Germinal center (tissue), 1 donor: ENCODE results near the gene DHX30.
"Not testable (repeated sequence)": the region's sequence is repeated elsewhere in the genome, so short reads cannot be mapped to it uniquely, and the experiment has no call there.

Source experiments
- DNase-seq: peaks from one replicate; pipeline ENCODE4 v3.0.0; 2012; ENCODE audit warnings: mixed read lengths, low spot score

The DHX30 gene, protein sequence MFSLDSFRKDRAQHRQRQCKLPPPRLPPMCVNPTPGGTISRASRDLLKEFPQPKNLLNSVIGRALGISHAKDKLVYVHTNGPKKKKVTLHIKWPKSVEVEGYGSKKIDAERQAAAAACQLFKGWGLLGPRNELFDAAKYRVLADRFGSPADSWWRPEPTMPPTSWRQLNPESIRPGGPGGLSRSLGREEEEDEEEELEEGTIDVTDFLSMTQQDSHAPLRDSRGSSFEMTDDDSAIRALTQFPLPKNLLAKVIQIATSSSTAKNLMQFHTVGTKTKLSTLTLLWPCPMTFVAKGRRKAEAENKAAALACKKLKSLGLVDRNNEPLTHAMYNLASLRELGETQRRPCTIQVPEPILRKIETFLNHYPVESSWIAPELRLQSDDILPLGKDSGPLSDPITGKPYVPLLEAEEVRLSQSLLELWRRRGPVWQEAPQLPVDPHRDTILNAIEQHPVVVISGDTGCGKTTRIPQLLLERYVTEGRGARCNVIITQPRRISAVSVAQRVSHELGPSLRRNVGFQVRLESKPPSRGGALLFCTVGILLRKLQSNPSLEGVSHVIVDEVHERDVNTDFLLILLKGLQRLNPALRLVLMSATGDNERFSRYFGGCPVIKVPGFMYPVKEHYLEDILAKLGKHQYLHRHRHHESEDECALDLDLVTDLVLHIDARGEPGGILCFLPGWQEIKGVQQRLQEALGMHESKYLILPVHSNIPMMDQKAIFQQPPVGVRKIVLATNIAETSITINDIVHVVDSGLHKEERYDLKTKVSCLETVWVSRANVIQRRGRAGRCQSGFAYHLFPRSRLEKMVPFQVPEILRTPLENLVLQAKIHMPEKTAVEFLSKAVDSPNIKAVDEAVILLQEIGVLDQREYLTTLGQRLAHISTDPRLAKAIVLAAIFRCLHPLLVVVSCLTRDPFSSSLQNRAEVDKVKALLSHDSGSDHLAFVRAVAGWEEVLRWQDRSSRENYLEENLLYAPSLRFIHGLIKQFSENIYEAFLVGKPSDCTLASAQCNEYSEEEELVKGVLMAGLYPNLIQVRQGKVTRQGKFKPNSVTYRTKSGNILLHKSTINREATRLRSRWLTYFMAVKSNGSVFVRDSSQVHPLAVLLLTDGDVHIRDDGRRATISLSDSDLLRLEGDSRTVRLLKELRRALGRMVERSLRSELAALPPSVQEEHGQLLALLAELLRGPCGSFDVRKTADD

DNA sequence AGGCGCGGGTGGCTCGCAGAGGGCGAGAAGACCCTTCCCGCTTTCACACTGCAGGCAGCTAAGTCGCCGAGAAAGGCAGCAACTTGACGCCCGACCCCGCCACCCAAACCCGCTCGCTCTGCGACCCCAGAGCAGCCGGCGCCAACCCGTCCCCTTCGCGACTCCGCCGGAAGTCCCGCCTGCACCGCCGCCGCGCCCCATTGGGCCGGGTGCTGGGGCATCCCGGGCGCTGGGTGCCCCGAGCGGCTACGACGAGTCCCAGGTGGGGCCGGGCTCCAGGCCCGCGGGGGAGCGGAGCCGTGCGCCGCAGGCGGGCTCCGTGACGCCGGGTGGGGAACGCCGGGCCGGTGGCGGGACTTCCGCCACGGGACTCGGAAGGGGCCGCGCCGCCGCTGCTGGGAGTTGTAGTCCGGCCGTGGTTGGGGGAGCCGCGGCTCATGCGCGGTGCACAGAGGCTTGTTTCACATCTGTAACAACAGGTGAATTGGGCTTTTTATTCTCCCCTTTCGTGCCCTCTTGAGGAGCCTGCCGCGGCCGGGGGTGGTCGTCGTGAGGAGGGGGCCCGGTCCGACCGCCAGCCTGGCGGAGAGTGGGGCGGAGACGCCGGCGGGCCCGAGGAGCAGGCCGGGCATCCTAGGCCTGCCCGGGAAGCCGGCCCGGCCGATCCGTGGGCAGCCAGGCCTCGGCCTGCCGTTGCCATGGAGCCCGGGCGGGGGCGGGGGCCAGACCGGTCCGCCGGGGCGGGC, at the start of gene DHX30:
DHX30 (plus strand) TSS at position 405 of the 746 bp plus-strand sequence. CDS start 7,546 bp downstream, outside the sequence.
- DNase-seq, result peak; percentile 90

DNA sequence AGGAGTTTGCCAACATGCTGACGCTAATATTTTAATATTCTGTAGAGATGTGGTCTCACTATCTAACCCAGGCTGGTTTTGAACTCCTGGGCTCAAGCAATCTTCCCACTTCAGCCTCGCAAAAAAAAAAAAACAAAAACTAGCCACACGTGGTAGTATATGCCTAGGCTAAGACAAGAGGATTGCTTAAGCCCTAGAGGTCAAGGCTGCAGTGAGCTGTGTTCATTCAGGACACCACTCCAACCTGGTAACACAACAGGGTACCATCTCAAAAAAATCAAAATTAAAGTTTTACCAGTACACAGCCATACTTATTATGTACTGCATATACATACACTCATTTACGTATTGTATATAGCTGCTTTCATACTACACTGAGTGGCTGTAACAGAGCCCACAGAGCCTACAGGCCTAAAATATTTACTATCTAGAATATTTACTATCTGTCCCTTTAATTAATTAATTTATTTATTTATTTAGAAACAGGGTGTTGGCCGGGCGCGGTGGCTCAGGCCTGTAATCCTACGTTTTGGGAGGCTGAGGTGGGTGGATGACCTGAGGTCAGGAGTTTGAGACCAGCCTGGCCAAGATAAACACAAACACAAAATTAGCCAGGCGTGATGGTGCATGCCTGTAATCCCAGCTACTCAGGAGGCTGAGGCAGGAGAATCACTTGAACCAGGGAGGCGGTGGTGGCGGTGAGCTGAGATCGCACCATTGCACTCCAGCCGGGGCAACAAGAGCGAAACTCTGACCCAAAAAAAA, 44.5 kb upstream of the DHX30 start:
- DNase-seq, result no peak

DNA sequence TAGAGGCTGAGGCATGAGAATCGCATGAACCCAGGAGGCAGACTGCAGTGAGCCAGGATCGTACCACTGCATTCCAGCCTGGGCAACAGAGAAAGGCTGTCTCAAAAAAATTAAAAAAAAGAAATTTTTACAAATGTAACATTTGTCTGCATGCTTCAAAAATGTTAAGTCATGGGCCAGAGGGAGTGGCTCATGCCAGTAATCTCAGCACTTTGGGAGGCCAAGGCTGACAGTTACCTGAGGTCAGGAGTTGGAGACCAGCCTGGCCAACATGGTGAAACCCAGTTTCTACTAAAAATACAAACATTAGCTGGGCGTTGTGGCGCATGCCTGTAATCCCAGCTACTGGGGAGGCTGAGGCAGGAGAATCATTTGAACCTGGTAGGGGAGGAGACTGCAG, 42.7 kb upstream of the DHX30 start:
- DNase-seq, result not testable (repeated sequence)

DNA sequence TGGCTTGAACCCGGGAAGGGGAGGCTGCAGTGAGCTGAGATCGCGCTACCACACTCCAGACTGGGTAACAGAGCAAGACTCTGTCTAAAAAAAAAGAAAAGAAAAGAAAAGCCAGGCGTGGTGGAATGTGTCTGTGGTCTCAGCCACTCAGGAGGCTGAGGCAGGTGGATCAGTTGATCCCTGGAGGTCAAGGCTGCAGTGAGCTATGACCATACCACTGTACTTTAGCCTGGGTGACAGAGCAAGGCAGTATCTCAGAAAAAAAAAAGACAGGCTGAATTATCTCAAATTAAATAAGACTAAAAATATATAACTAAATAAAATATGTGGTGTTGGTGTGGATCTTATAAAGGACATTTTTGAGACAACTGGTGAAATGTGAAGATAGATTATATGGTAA, 41.9 kb upstream of the DHX30 start:
- no peak for DNase-seq

DNA sequence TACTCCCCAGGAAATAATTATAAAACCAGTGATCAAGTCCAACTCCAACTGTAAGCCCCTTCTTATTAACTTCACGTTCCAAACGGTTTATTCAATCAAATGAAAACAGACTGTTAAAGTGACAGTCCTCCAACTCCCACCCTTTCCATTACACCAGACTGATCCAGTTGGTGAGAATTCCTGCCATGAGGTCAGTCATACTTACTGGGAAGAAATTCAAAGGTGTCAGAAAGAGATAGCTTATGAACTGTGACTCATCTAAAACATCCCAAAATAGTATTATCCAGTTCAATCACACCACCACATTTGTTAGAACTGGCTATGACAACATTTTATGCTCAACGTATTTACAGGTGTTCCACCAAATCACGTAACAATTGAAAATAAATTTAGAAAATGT, 40.7 kb upstream of the DHX30 start:
- DNase-seq, result no peak

DNA sequence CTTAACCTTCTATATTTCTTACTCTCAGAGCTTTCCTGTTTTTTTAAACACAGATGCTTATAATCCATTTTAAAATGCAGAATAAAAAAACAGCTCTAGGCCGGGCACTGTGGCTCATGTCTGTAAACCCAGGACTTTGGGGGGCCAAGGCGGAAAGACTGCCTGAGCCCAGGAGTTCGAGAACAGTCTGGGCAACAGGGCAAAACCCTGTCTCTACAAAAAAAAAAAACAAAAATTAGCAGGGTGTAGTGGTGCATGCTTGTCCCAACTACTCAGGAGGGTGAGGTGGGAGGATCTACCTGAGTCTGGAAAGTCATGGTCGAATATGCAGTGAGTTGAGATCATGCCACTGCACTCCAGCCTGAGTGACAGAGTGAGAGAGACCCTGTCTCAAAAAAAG, 36.8 kb upstream of the DHX30 start:
- DNase-seq, result no peak

DNA sequence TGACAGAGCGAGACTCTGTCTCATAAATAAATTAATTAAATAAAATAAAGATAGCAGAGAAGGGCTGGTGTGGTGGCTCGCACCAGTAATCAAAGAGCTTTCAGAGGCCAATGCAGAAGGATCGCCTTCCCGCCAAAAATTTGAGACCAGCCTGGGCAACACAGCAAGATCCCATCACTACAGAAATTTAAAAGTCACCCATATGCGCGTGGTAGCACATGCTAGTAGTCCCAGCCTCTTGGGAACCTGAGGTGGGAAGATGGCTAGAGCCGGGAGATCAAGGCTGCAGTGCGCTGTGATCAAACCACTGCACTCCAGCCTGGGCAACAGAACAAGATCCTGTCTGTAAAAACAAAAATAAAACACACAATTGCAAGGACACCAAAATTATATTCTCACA, 30.9 kb upstream of the DHX30 start:
- DNase-seq, result no peak

DNA sequence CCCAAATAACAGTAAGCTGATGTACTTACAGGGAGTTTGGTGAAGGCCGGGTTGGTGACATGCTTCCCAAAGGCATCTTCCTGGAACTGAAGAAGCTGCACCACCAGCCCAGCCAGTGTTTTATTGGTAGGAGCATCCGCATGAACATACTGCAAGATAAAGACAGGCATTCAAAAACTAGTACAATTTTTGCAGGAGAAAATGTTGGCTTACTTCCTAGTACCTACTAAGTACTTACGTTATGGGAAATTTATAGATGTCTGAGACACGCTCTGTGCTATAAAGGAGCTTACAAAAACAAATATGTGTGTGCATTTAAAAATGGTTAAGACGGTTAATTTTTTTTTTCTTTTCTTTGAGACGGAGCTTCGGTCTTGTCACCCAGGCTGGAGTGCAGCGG, 30.1 kb upstream of the DHX30 start:
- no peak for DNase-seq

DNA sequence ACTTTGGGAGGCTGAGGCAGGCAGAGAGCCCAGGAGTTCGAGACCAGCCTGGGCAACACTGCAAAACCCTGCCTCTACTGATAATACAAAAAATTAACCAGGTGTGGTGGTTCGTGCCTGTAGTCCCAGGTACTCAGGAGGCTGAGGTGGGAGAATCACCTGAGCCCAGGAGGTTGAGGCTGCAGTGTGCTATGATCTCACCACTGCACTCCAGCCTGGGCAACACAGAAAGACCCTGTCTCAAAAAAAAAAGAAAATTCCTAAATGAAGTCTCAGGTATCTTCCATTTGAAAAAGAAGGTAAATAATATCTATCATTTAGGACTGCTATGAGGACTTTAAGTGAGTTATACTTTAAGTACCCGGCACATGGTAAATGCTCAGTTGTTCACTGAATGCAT, 24.2 kb upstream of the DHX30 start:
- no peak for DNase-seq

DNA sequence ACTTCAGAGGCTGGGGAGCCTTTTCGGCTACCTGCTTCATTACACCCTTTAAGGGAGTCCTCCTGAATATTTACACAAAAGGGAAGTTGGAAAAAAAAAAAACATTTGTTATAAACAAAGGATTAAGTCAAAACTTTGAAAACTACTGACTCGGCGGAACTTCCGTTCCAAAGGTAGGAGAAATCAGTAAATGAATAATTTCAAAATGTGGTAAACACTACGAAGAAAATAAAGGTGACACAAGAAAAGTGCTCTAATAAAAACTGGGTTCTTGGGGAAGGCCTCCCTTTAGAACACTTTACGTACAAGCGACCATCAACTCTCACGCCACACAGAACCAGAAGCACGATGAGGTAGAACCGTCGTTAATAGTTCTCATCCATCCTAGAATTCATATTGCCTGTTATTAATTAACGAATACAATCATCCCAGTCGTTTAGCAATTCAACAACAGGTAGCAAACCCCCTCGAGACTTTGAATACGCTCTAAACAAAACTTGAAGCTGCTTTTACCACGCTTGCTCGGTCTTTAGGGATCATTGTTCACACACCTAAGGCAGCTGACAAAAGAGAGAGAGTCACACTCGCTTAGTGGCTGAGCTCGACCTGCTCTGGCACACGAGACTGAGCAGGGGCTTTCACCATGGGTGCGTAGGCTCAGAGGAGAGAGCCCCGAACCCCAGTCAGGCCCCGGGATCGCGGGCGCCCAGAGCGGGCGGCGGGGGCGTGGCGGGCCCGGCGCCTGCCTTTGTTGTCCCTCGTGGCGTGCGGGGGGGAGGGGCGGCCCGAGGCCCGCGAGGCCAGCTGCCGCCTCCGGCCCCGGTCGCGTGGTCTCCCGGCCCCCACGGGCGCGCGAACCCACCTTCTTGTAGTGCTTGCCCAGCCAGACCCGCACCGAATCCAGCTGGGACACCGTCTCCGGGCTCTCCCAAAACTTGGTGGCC, 21.9 kb upstream of the DHX30 start:
- DNase-seq, result peak; percentile 69

DNA sequence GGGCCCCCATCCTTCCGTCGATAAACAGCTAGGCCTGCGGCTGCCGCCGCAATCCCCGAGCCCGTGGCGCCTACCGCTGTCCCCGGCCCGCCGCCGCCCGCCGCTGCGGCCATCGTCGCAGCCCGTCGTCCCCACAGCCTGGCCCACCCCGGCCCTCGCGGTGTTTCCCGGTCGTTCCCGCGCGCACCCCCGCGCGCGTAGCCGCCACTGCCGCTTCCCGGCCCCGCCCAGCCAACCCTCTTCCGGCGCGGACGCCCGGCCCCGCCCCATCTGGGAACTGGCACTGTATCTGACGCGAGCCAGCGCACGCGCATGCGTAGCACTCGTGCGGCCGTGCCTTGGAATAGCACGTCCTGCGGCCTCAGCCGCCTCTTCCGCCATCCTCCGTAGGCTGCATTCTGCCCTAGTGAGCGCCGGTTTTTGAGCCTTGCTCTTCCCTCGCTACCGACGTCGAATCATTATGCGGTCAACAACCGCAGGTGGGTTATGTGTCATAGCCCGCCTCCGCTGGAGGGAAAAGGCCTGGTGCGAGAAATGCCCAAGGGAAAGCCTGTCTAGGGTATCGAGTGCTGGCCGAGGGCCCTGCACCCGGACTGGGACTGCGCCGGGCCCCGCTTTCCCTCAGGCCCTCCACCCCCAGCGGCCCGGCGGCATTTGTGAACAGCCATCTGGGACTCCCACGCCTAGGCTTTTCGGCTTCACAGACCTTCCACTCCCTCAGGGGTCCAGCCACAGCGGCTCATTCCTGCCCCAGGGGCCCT, 21.1 kb upstream of the DHX30 start, which contains the start of gene SMARCC1:
SMARCC1 (minus strand) TSS at position 209 of the 761 bp plus-strand sequence; CDS start at position 113, 96 bp downstream.
- DNase-seq, result peak; percentile 97

DNA sequence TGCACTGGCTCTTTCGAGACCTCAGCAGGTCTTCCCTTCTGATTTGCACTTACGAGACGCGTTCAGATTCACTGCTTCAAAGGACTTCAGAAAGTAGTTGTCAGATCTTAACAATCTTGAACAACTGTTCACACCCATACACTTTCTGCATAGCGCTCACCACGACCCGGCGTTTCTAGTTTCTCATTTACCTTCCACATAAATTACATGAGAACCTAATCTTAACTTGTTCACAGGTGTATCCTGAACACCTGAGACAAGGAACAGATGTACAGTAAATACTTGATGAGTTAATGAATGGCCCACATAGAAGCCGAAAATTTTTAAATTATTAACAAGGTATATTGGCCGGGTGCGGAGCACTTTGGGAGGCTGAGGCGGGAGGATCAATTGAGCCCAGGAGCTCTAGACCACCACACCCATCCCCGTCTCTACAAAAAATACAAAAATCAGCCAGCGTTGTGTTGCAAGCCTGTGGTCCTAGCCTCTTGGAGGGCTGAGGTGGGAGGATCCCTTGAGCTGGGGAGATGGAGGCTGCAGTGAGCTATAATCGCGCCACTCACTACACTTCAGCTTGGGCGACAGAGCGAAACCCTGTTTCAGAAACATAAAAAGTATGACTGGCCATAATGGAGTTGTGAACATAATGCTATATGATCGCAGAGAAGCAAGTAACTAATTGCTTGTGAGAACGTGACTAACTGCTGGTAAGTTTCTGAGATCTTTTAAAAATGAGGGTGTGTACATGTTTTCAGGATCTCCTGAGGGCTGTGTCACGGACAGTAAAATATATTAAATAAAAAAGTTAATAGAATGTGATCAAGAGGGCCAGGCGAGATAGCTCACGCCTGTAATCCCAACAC, 20.3 kb upstream of the DHX30 start:
- DNase-seq, result no peak

DNA sequence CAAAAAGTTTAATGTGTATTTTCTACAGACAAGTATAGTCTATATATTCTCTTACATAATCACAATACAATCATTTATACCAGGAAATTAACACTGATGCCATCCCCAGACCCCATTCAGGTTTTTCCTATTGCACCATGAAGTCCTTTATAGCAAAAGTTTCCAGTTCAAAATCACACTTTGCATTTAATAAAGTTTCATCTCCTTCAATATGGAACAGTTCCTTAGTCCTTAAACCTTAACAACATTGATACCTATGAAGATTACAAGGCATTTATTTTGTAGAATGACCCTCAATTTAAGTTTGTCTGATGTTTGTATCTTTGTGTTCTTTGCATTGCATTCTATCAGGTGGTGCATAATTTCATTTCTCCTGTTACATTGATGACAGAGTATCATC, 19.3 kb upstream of the DHX30 start:
- no peak for DNase-seq

DNA sequence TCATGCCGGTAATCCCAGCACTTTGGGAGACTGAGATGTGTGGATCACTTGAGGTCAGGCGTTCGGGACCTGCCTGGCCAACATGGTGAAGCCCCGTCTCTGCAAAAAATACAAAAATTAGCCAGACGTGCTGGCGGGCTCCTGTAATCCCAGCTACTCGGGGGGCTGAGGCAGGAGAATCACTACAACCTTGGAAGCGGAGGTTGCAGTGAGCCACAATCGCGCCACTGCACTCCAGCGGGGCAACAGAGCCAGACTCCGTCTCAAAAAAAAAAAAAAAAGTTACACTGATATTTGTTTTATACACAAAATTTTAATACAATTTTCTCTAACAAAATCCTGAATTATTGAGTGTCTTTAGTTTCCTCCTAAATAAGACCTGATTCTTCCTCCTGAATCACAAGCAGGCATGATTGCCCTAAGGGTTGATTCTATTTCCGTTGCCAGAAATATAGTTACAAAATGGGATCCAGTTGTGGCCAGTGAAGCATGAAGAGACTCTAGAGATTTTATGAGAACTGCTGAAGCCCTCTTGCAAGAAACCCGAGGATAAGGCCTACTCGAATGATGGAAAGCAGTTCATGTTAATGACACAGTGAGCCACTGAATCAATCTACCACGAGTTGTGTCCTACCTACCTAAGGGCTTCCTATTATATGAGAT, 11.6 kb upstream of the DHX30 start:
- DNase-seq, result no peak

DNA sequence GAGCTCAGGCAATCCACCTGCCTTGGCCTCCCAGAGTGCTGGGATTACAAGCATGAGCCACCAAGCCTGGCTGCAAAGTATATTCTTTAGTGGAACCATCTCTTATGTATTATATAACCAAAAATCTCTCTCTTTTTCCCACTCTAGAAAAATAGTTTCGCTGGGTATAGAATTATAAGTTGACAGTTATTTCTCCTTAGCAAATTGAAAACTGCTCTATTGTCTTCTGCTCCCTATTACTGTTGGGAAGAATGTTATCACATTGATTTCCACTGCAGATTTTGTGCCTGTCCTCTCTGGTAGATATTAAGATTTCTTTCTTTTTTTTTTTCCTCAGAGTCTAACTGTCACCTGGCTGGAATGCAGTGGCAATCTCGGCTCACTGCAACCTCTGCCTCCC, 10.2 kb upstream of the DHX30 start:
- DNase-seq, result no peak

DNA sequence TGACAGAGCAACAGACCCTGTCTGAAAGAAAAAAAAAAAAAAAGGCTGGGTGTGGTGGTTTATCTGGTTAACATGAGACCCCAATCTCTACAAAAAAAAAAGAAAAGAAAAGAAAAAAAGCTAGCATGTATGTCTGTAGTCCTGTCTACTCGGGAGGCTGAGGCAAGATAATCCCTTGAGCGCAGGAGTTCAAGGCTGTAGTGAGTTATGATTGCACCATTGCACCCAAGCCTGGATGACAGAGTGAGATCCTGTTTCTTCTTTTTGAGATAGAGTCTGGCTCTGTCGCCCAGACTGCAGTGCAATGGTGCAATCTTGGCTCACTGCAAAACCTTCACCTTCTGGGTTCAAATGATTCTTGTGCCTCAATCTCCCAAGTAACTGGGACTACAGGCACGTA, 8.4 kb upstream of the DHX30 start:
- no peak for DNase-seq

DNA sequence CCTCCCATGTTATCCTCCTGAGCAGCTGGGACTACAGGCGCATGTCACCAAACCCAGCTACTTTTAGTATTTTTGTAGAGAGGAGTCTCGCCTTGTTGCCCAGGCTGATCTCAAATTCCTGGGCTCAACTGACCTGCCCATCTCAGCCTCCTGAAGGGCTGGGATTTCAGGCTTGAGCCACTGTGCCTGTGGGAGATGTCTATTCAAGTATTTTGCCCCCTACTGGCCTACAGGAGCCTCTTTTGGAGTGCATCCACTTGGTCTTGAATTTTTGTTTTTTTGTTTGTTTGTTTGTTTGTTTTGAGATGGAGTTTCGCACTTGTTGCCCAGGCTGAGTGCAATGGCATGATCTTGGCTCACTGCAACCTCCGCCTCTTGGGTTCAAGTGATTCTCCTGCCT, 3.2 kb upstream of the DHX30 start:
- no peak for DNase-seq
